ENCODE results near the gene CREG2.

DNA sequence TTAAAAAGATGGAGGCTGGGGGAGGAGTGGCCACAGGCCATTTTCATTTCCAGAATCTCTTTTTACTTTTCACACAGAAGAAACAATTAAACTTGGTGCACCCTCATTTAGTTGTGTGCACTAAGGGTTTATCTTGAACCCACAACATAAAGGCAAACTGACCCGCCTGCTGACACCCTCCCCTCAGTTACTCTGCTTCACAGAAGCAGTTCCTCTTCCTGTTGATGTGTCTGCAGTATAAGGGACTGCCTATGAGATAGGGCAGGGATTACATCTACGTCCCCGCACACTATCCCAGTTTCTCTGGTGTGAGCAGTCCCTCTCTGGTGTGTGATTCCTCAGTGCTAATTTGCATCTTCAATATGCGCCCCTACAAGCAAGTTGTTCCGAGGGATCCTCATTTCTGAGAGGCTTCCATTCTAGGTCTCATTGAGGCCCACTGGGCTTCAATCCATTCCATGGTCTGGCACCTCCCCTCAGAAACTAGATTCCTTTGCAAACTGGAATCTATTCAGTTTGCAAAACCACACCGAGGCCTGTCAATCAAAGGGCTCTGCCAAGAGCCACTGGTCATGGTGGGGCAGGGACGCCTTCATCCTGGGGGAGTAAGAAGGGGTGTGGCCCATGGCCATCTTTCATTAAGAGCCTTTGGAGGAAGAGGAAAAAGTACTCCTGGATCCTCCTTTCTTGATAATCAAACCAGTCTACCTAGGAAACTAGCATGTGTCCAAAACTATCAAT is 12.3 kb downstream of the CREG2 start:
- TF ChIP-seq REST (IDR thresholded peaks at IDR 0.05; ENCODE audit: unreplicated experiment) (no peak), CTCF (conservative IDR thresholded peaks at IDR 0.05; ENCODE audit: low read depth in 2 of 2) (no peak), EZH2 (IDR thresholded peaks at IDR 0.05; ENCODE audit: low read depth, unreplicated experiment) (no peak), JUNB (IDR thresholded peaks at IDR 0.05; ENCODE audit: unreplicated experiment) (no peak), POLR2AphosphoS5 (IDR thresholded peaks at IDR 0.05; ENCODE audit: low read depth) (no peak), NANOG (IDR thresholded peaks at IDR 0.05; ENCODE audit: borderline replicate concordance) (no peak), EZH2phosphoT487 (IDR thresholded peaks at IDR 0.05; ENCODE audit: unreplicated experiment) (no peak), ZNF114 (CRISPR knock-in tag; IDR thresholded peaks at IDR 0.05) (no peak)

Measured in GM23338 (cell line).